Stimulated activated CD4-positive, alpha-beta T cell treated with anti-CD3 and anti-CD28 coated beads, Interleukin-12 subunit alpha, Interleukin-12 subunit beta, amount 100 ng/mL, for 24 hours (primary cell): ENCODE measurements around the gene PTPN18.
"Not testable (repeated sequence)": the region's sequence is repeated elsewhere in the genome, so short reads cannot be mapped to it uniquely, and the experiment has no call there.

Experiments used
- DNase-seq, 2 experiments: peaks; one replicate each; pipeline ENCODE4 v3.0.0-alpha.2; 2020; ENCODE audit warnings: low read depth in 2 of 2

The PTPN18 gene

GRCh38 chr2:130381145-130381544 lies 25.3 kb downstream of the PTPN18 start:
- no peak for DNase-seq

GRCh38 chr2:130381619-130382018 lies 25.8 kb downstream of the PTPN18 start:
- no peak for DNase-seq

- no peak for DNase-seq
These were observed 26.6 kb downstream of the PTPN18 start for GRCh38 chr2:130382313-130382917.

- DNase-seq, result no peak
These were observed 29.9 kb downstream of the PTPN18 start for GRCh38 chr2:130385709-130386108.

GRCh38 chr2:130387071-130387400 lies 31.2 kb downstream of the PTPN18 start:
- no peak for DNase-seq

- DNase-seq, result no peak
These were observed 31.9 kb downstream of the PTPN18 start for GRCh38 chr2:130387804-130388203.

GRCh38 chr2:130388221-130388907 lies 32.5 kb downstream of the PTPN18 start:
- no peak for DNase-seq

GRCh38 chr2:130389358-130389757 lies 33.5 kb downstream of the PTPN18 start:
- DNase-seq, result no peak

GRCh38 chr2:130389783-130390182 lies 33.9 kb downstream of the PTPN18 start:
- DNase-seq, result no peak

- no peak for DNase-seq
These were observed 34.7 kb downstream of the PTPN18 start for GRCh38 chr2:130390460-130391057.

GRCh38 chr2:130391058-130391871 lies 35.4 kb downstream of the PTPN18 start:
- DNase-seq, result peak in 1 of 2 experiments; percentile 75

GRCh38 chr2:130391872-130392670 lies 36.2 kb downstream of the PTPN18 start:
- DNase-seq, result no peak

GRCh38 chr2:130393318-130393910 lies 37.6 kb downstream of the PTPN18 start:
- DNase-seq, result no peak

GRCh38 chr2:130406280-130406679 lies 50.4 kb downstream of the PTPN18 start:
- not testable (repeated sequence) for DNase-seq

- DNase-seq, result peak in 1 of 2 experiments; percentile 28
These were observed 60.8 kb downstream of the PTPN18 start for GRCh38 chr2:130416693-130417092.

- DNase-seq, result not testable (repeated sequence)
These were observed 63.0 kb downstream of the PTPN18 start for GRCh38 chr2:130418845-130419244.
